ENCODE data around the gene CUEDC1. TPM values are rescaled to one million over a fixed set of nuclear protein-coding genes. Genes with fewer than 3 reads are reported as not detected.

The CUEDC1 gene
- total and polyA plus RNA-seq, 2 of the 13 experiments (the other 11 are each of a cell fraction or from before 2014, with no cell fraction given) = 7.4 to 12.9 TPM

DNA sequence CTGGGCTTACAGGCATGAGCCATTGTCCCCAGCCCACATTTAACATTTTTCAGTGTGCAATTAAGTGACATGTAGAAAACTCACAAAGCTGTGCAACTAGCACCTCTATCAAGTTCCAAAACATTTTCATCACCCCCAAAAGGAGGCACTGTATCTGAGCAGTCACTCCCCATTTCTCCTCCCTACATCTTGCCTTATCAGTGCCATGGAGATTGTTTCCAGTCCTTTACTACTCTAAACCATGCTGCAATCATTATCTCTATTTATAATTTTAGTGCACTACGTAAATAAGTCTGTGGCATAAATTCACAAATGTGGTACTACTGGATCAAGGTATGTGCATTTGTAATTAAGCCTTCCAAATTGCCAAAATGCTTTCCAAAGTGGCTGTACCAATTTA lies 112.9 kb downstream of the CUEDC1 start:
- ATAC-seq (no peak), DNase-seq (ENCODE audit: low spot score) (no peak), FAIRE-seq (no peak)
- WGBS (ENCODE audit: low lambda C conversion rate) = 92% methylated on average over 1 of the region's 1 CpG
- no peak overlapping the region for H3K27ac ChIP-seq (ENCODE audit: extremely low read length, insufficient read depth, low read length)
- peaks cover 14 to 43% of the 10 kb centered on the region in 2 experiments for H3K36me3 ChIP-seq (replicated peaks in 1 of 2; ENCODE audit: control insufficient read depth in 1 of 2, insufficient read depth in 2 of 2, low read length in 2 of 2)
- no peaks in the 10 kb centered on the region for H3K9me3 ChIP-seq (ENCODE audit: low read length)
- no peaks in the 10 kb centered on the region for H4K20me1 ChIP-seq (ENCODE audit: insufficient read depth, low read length)
- peaks cover 19% of the 10 kb centered on the region for H3K79me2 ChIP-seq (ENCODE audit: insufficient read depth, low read length)
- H3K4me3 ChIP-seq (replicated peaks in 1 of 3; ENCODE audit: insufficient read depth in 1 of 3, low read depth in 2 of 3, low read length in 3 of 3) = no peak overlapping the region
- no peak overlapping the region for H3K4me2 ChIP-seq (ENCODE audit: low read depth, low read length)
- ChIA-PET POLR2A (interaction anchor here (2.9 kb wide), 1 partner anchor 9 kb away, joined by 12 read pairs; the partner anchor contains the start of gene MRPS23), CTCF (ENCODE audit: low intra/inter-chr PET ratio, low total read pairs) (no interaction called here)
- in situ Hi-C loops (cut with HindIII; ENCODE audit: extremely low pct_ligation_motif_present, low pct_unique_long_range_greater_than_20kb) = no loop called here
- H3K9ac ChIP-seq (ENCODE audit: insufficient read depth, low read depth, low read length) = no peak overlapping the region
- H3K4me1 ChIP-seq (ENCODE audit: insufficient read depth, low read length) = peaks cover 52% of the 10 kb centered on the region
- intact Hi-C loops (cut with micrococcal nuclease; ENCODE audit: unreplicated experiment) = no loop called here
- no peak overlapping the region for H2AFZ ChIP-seq (ENCODE audit: low read length)
- H3K27me3 ChIP-seq (ENCODE audit: control insufficient read depth in 1 of 2, insufficient read depth in 2 of 2, low read length in 2 of 2) = no peaks in the 10 kb centered on the region
- no TSS peak for BruUV-seq (replicated peaks)
- TF ChIP-seq ZNF782 (CRISPR knock-in tag; IDR thresholded peaks at IDR 0.05; ENCODE audit: borderline replicate concordance) = no peak
- TF ChIP-seq, protein P1, sequence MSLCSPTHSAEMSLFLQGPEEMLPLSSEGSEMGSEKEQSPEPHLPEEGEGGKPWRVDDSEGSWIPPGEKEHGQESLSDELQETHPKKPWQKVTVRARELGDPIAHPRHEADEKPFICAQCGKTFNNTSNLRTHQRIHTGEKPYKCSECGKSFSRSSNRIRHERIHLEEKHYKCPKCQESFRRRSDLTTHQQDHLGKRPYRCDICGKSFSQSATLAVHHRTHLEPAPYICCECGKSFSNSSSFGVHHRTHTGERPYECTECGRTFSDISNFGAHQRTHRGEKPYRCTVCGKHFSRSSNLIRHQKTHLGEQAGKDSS (CRISPR knock-in tag; IDR thresholded peaks at IDR 0.05; ENCODE audit: borderline replicate concordance, low read depth) = no peak
- no peak for TF ChIP-seq GATAD1 (CRISPR knock-in tag; IDR thresholded peaks at IDR 0.05)
- TF ChIP-seq SMC3 (IDR thresholded peaks at IDR 0.05; ENCODE audit: low read length) = no peak
- no peak for TF ChIP-seq ZFY (CRISPR knock-in tag; IDR thresholded peaks at IDR 0.05)
- no peak for TF ChIP-seq NAIF1 (CRISPR knock-in tag; IDR thresholded peaks at IDR 0.05; ENCODE audit: borderline replicate concordance)
- no peak for TF ChIP-seq PCBP2 (optimal IDR thresholded peaks at IDR 0.05; ENCODE audit: low read depth, low read length, poor library complexity, severe bottlenecking)
- TF ChIP-seq FOXM1 (CRISPR knock-in tag; IDR thresholded peaks at IDR 0.05) = no peak
- TF ChIP-seq, protein P2, sequence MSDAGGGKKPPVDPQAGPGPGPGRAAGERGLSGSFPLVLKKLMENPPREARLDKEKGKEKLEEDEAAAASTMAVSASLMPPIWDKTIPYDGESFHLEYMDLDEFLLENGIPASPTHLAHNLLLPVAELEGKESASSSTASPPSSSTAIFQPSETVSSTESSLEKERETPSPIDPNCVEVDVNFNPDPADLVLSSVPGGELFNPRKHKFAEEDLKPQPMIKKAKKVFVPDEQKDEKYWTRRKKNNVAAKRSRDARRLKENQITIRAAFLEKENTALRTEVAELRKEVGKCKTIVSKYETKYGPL (CRISPR knock-in tag; IDR thresholded peaks at IDR 0.05) = no peak
- TF ChIP-seq, protein P3, sequence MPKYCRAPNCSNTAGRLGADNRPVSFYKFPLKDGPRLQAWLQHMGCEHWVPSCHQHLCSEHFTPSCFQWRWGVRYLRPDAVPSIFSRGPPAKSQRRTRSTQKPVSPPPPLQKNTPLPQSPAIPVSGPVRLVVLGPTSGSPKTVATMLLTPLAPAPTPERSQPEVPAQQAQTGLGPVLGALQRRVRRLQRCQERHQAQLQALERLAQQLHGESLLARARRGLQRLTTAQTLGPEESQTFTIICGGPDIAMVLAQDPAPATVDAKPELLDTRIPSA (CRISPR knock-in tag; IDR thresholded peaks at IDR 0.05; ENCODE audit: borderline replicate concordance) = no peak
- TF ChIP-seq, protein P4, sequence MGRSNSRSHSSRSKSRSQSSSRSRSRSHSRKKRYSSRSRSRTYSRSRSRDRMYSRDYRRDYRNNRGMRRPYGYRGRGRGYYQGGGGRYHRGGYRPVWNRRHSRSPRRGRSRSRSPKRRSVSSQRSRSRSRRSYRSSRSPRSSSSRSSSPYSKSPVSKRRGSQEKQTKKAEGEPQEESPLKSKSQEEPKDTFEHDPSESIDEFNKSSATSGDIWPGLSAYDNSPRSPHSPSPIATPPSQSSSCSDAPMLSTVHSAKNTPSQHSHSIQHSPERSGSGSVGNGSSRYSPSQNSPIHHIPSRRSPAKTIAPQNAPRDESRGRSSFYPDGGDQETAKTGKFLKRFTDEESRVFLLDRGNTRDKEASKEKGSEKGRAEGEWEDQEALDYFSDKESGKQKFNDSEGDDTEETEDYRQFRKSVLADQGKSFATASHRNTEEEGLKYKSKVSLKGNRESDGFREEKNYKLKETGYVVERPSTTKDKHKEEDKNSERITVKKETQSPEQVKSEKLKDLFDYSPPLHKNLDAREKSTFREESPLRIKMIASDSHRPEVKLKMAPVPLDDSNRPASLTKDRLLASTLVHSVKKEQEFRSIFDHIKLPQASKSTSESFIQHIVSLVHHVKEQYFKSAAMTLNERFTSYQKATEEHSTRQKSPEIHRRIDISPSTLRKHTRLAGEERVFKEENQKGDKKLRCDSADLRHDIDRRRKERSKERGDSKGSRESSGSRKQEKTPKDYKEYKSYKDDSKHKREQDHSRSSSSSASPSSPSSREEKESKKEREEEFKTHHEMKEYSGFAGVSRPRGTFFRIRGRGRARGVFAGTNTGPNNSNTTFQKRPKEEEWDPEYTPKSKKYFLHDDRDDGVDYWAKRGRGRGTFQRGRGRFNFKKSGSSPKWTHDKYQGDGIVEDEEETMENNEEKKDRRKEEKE (IDR thresholded peaks at IDR 0.05) = no peak
- no peak for TF ChIP-seq SAFB2 (CRISPR knock-in tag; IDR thresholded peaks at IDR 0.05; ENCODE audit: borderline replicate concordance, low read depth)
- no peak for TF ChIP-seq HDAC2 (CRISPR knock-in tag; IDR thresholded peaks at IDR 0.05)
- TF ChIP-seq, protein P5, sequence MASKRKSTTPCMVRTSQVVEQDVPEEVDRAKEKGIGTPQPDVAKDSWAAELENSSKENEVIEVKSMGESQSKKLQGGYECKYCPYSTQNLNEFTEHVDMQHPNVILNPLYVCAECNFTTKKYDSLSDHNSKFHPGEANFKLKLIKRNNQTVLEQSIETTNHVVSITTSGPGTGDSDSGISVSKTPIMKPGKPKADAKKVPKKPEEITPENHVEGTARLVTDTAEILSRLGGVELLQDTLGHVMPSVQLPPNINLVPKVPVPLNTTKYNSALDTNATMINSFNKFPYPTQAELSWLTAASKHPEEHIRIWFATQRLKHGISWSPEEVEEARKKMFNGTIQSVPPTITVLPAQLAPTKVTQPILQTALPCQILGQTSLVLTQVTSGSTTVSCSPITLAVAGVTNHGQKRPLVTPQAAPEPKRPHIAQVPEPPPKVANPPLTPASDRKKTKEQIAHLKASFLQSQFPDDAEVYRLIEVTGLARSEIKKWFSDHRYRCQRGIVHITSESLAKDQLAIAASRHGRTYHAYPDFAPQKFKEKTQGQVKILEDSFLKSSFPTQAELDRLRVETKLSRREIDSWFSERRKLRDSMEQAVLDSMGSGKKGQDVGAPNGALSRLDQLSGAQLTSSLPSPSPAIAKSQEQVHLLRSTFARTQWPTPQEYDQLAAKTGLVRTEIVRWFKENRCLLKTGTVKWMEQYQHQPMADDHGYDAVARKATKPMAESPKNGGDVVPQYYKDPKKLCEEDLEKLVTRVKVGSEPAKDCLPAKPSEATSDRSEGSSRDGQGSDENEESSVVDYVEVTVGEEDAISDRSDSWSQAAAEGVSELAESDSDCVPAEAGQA (IDR thresholded peaks at IDR 0.05; ENCODE audit: low read depth) = no peak
- TF ChIP-seq, protein P5 (CRISPR knock-in tag; IDR thresholded peaks at IDR 0.05; ENCODE audit: borderline replicate concordance) = no peak

Measured in HepG2 (cell line).